H1 (cell line): Measurements from ENCODE around the gene ISM1. TPM values are rescaled to one million over a fixed set of nuclear protein-coding genes. Genes with fewer than 3 reads are reported as not detected.

Experiments
- CTCF ChIA-PET: fragments of 300-600 bp; sonication (Branson Sonifier 250); formaldehyde crosslinking; loops from one replicate; lab custom pipeline; 2021; ENCODE audit not compliant: partially characterized antibody; lab: Charles Lee
- POLR2A ChIA-PET: fragments of 300-600 bp; sonication (Branson Sonifier 250); formaldehyde crosslinking; loops from one replicate; lab custom pipeline; 2021; ENCODE audit warnings: inconsistent platforms; ENCODE audit not compliant: partially characterized antibody; lab: Charles Lee
- DNase-seq, 2 experiments: peaks; one replicate each; pipeline versions ENCODE4 v3.0.0 to v3.0.0-alpha.2; 2010 to 2022; ENCODE audit warnings: low spot score in 2 of 2, low read depth in 1 of 2, mixed read lengths in 1 of 2
- FAIRE-seq: peaks from 2 replicates; lab custom pipeline; 2011; peaks lifted over from hg19 to GRCh38; lab: Jason Lieb, UNC
- H2AFZ ChIP-seq: 2 replicates; pipeline ENCODE4 v1.8.1; 2012; ENCODE audit warnings: low read length, inconsistent platforms
- H2AK5ac ChIP-seq: 2 replicates; pipeline ENCODE4 v1.6.1; 2013; ENCODE audit warnings: low read depth, low read length
- H2BK120ac ChIP-seq: replicated peaks from 2 replicates; pipeline ENCODE3; 2013; ENCODE audit warnings: low read depth, low read length, inconsistent platforms
- H2BK12ac ChIP-seq: 2 replicates; pipeline ENCODE4 v1.6.1; 2013; ENCODE audit warnings: low read depth, low read length
- H2BK15ac ChIP-seq: 2 replicates; pipeline ENCODE4 v1.6.1; 2013; ENCODE audit warnings: low read length
- H2BK20ac ChIP-seq: 2 replicates; pipeline ENCODE4 v1.6.1; 2013; ENCODE audit warnings: low read length
- H2BK5ac ChIP-seq: 2 replicates; pipeline ENCODE4 v1.6.1; 2013; ENCODE audit warnings: low read depth, low read length
- H3K14ac ChIP-seq: 2 replicates; pipeline ENCODE4 v1.6.1; 2013; ENCODE audit warnings: inconsistent platforms; ENCODE audit not compliant: insufficient read length
- H3K18ac ChIP-seq: 2 replicates; pipeline ENCODE4 v1.6.1; 2013; ENCODE audit warnings: low read length; ENCODE audit errors: extremely low read depth
- H3K23ac ChIP-seq: 2 replicates; pipeline ENCODE4 v1.6.1; 2013; ENCODE audit warnings: inconsistent platforms; ENCODE audit not compliant: insufficient read length
- H3K23me2 ChIP-seq: 2 replicates; pipeline ENCODE4 v1.6.1; 2013; ENCODE audit warnings: low read depth, low read length
- H3K27ac ChIP-seq: 2 replicates; pipeline ENCODE4 v1.6.1; 2011; ENCODE audit warnings: low read depth, low read length, inconsistent platforms
- H3K27me3 ChIP-seq, 4 experiments: replicated peaks in 1 of 4; 1 replicate in 1 of 4; 2 replicates in 3 of 4; pipeline versions ENCODE4 v1.6.1 to v1.8.1; 2011 to 2013; ENCODE audit warnings: low read length in 3 of 4, mild to moderate bottlenecking in 3 of 4, inconsistent platforms in 2 of 4, mixed read lengths in 2 of 4, moderate library complexity in 1 of 4; ENCODE audit not compliant: control insufficient read depth in 3 of 4, insufficient read depth in 3 of 4; ENCODE audit errors: extremely low read depth in 1 of 4
- H3K36me3 ChIP-seq, 4 experiments: 2 replicates each; pipeline versions ENCODE4 v1.6.1 to v1.8.1; 2011 to 2013; ENCODE audit warnings: mild to moderate bottlenecking in 4 of 4, low read length in 3 of 4, moderate library complexity in 2 of 4, control low read depth in 1 of 4, inconsistent platforms in 1 of 4; ENCODE audit not compliant: insufficient read depth in 4 of 4, control insufficient read depth in 2 of 4
- H3K4ac ChIP-seq: replicated peaks from 2 replicates; pipeline ENCODE3; 2013; ENCODE audit warnings: low read length, low read depth, mixed read lengths, inconsistent platforms; ENCODE audit not compliant: insufficient read length
- H3K4me1 ChIP-seq, 4 experiments: replicated peaks in 1 of 4; 1 replicate in 1 of 4; 2 replicates in 3 of 4; pipeline versions ENCODE4 v1.6.1 to v1.8.1; 2011 to 2013; ENCODE audit warnings: low read length in 3 of 4, inconsistent platforms in 2 of 4, mixed read lengths in 1 of 4; ENCODE audit not compliant: insufficient read depth in 4 of 4, control insufficient read depth in 3 of 4
- H3K4me2 ChIP-seq, 2 experiments: 2 replicates each; pipeline versions ENCODE4 v1.6.1 to v1.8.1; 2011 to 2013; ENCODE audit warnings: low read depth in 2 of 2, low read length in 2 of 2, control low read depth in 1 of 2, inconsistent platforms in 1 of 2, mild to moderate bottlenecking in 1 of 2; ENCODE audit not compliant: insufficient read depth in 1 of 2
- H3K4me3 ChIP-seq, 4 experiments: fragments of 200-600, 300-600 bp in 1 of 4; sonication (generic), shearing (Covaris generic), sonication (Bioruptor Twin) in 1 of 4; 2 replicates each; pipeline versions ENCODE4 v1.5.1 to v1.8.1; 2011 to 2016; ENCODE audit warnings: low read length in 4 of 4, low read depth in 3 of 4, control low read depth in 2 of 4, inconsistent platforms in 2 of 4, mild to moderate bottlenecking in 2 of 4, mixed read lengths in 1 of 4, moderate library complexity in 1 of 4; ENCODE audit not compliant: insufficient read depth in 2 of 4; ENCODE audit errors: extremely low read depth in 1 of 4
- H3K56ac ChIP-seq: replicated peaks from 2 replicates; pipeline ENCODE3; 2013; ENCODE audit warnings: low read depth, mild to moderate bottlenecking, mixed read lengths, low read length, inconsistent platforms; ENCODE audit not compliant: insufficient read length
- H3K79me1 ChIP-seq: 2 replicates; pipeline ENCODE4 v1.6.1; 2013; ENCODE audit warnings: low read depth, low read length, control low read depth
- H3K79me2 ChIP-seq, 2 experiments: 2 replicates each; pipeline versions ENCODE4 v1.6.1 to v1.8.1; 2012 to 2013; ENCODE audit warnings: low read length in 2 of 2, mild to moderate bottlenecking in 2 of 2, inconsistent platforms in 1 of 2; ENCODE audit not compliant: insufficient read depth in 2 of 2, control insufficient read depth in 1 of 2
- H3K9ac ChIP-seq, 4 experiments: replicated peaks in 1 of 4; 1 replicate in 1 of 4; 2 replicates in 3 of 4; pipeline versions ENCODE4 v1.6.1 to v1.8.1; 2011 to 2013; ENCODE audit warnings: low read depth in 3 of 4, low read length in 3 of 4, control low read depth in 2 of 4, mild to moderate bottlenecking in 2 of 4, moderate library complexity in 2 of 4, inconsistent platforms in 1 of 4; ENCODE audit errors: extremely low read depth in 1 of 4
- H3K9me3 ChIP-seq, 2 experiments: 2 replicates each; pipeline versions ENCODE4 v1.6.1 to v1.8.1; 2012 to 2013; ENCODE audit warnings: mild to moderate bottlenecking in 2 of 2, moderate library complexity in 2 of 2, control low read depth in 1 of 2, inconsistent platforms in 1 of 2, low read depth in 1 of 2, low read length in 1 of 2, mixed read lengths in 1 of 2; ENCODE audit not compliant: insufficient read depth in 2 of 2
- H4K20me1 ChIP-seq, 2 experiments: replicated peaks in 1 of 2; 2 replicates each; pipeline versions ENCODE3 to v1.8.1; 2011 to 2013; ENCODE audit warnings: inconsistent platforms in 2 of 2, low read length in 2 of 2, mild to moderate bottlenecking in 1 of 2; ENCODE audit not compliant: insufficient read depth in 2 of 2, control insufficient read depth in 1 of 2
- H4K5ac ChIP-seq: 2 replicates; pipeline ENCODE4 v1.6.1; 2013; ENCODE audit warnings: low read length, low read depth, mixed read lengths, inconsistent platforms; ENCODE audit not compliant: insufficient read length
- H4K8ac ChIP-seq: 2 replicates; pipeline ENCODE4 v1.8.0; 2013; ENCODE audit warnings: mild to moderate bottlenecking, moderate library complexity, low read length, inconsistent platforms; ENCODE audit not compliant: insufficient read depth; ENCODE audit errors: extremely low read depth
- H4K91ac ChIP-seq: replicated peaks from 2 replicates; pipeline ENCODE3; 2013; ENCODE audit warnings: low read length, mixed read lengths, inconsistent platforms; ENCODE audit not compliant: insufficient read length
- BACH1 ChIP-seq: IDR thresholded peaks from 2 replicates; pipeline ENCODE4 v1.6.1; 2012; ENCODE audit warnings: low read length, improper control_type of control experiment
- CBX5 ChIP-seq: fragments of 300-800, 300-1000 bp; sonication (generic); IDR thresholded peaks from 2 replicates; pipeline ENCODE4 v1.7.1; 2016; ENCODE audit warnings: antibody characterized with exemption, low read length, low read depth
- CHD2 ChIP-seq: IDR thresholded peaks from 2 replicates; pipeline ENCODE4 v1.6.1; 2012; ENCODE audit warnings: low read length, improper control_type of control experiment
- EZH2 ChIP-seq: fragments of 200-600 bp; sonication (generic); IDR thresholded peaks from 2 replicates; pipeline ENCODE4 v1.7.1; 2012; ENCODE audit warnings: low read depth, mild to moderate bottlenecking, moderate library complexity, low read length, inconsistent platforms; ENCODE audit not compliant: severe bottlenecking
- GABPA ChIP-seq: IDR thresholded peaks from 2 replicates; pipeline ENCODE4 v1.6.1; 2011; ENCODE audit warnings: mild to moderate bottlenecking, low read length, moderate library complexity, borderline replicate concordance; ENCODE audit not compliant: insufficient read depth
- NANOG ChIP-seq: IDR thresholded peaks from 2 replicates; pipeline ENCODE4 v1.6.1; 2011; ENCODE audit warnings: low read length, low read depth, mild to moderate bottlenecking, inconsistent platforms; ENCODE audit not compliant: insufficient read depth, poor library complexity, severe bottlenecking
- RFX5 ChIP-seq: IDR thresholded peaks from 2 replicates; pipeline ENCODE4 v1.6.1; 2011; ENCODE audit warnings: low read depth, low read length, improper control_type of control experiment, borderline replicate concordance
- RNF2 ChIP-seq: fragments of 200-900, 300-1000 bp; sonication (generic); IDR thresholded peaks from 2 replicates; pipeline ENCODE4 v1.7.1; 2016; ENCODE audit warnings: borderline replicate concordance, low read depth, mild to moderate bottlenecking, antibody characterized with exemption, low read length; ENCODE audit not compliant: poor library complexity, severe bottlenecking; ENCODE audit errors: missing control alignments
- SIX5 ChIP-seq: IDR thresholded peaks from 2 replicates; pipeline ENCODE4 v1.6.1; 2011; ENCODE audit warnings: mild to moderate bottlenecking, low read depth, low read length
- SP2 ChIP-seq: IDR thresholded peaks from 2 replicates; pipeline ENCODE4 v1.6.1; 2012; ENCODE audit warnings: mild to moderate bottlenecking, low read length, inconsistent platforms
- WGBS, 2 experiments: shearing (Covaris generic) in 1 of 2; methylation state at CpG; one replicate each; pipeline versions ENCODE4 v1.1.6 to v1.1.7; 2013 to 2015; ENCODE audit warnings: low lambda C conversion rate in 2 of 2, mixed read lengths in 2 of 2, inconsistent platforms in 1 of 2, low coverage in 1 of 2, missing lambda C conversion rate in 1 of 2; ENCODE audit not compliant: insufficient replicate concordance in 2 of 2, insufficient coverage in 1 of 2, insufficient read length in 1 of 2; ENCODE audit errors: extremely low coverage in 1 of 2, missing lambda C conversion rate in 1 of 2; 5-methylcytosine and 5-hydroxymethylcytosine counted together
- polyA plus RNA-seq, 7 experiments: library from polyadenylated mRNA; depleted of rRNA in 3 of 7; stranded (reverse) in 5 of 7; unstranded in 2 of 7; fragments of >200 nt in 5 of 7; fragments of 200-250 nt in 2 of 7; gene quantifications; 1 replicate in 5 of 7; 2 replicates in 1 of 7; 4 replicates in 1 of 7; pipeline versions ENCODE4 v1.2.1 to v1.2.3, GENCODE V29; 2011 to 2013; ENCODE audit warnings: missing spikeins in 2 of 7, mixed read lengths in 2 of 7
- total RNA-seq: library from RNA; stranded (reverse); fragmentation: NEBNext Ultra II Directional; extraction: Animal tissue kit (Norgen Biotek cat#: 25700); gene quantifications from 2 replicates; pipeline ENCODE4 v1.2.1, GENCODE V29; 2021
- TF ChIP-seq, protein P1 (sequence below): IDR thresholded peaks from 2 replicates; pipeline ENCODE4 v1.6.1; 2011; ENCODE audit warnings: low read depth, mild to moderate bottlenecking, low read length; ENCODE audit not compliant: insufficient read depth
- TF ChIP-seq, protein P2 (sequence below): IDR thresholded peaks from 2 replicates; pipeline ENCODE4 v1.6.1; 2011; ENCODE audit warnings: low read length, improper control_type of control experiment

ISM1 gene
- total and polyA plus RNA-seq, 2 of the 8 experiments (the other 6 are each of a cell fraction or from before 2014, with no cell fraction given) = 0.62 to 0.97 TPM

DNA sequence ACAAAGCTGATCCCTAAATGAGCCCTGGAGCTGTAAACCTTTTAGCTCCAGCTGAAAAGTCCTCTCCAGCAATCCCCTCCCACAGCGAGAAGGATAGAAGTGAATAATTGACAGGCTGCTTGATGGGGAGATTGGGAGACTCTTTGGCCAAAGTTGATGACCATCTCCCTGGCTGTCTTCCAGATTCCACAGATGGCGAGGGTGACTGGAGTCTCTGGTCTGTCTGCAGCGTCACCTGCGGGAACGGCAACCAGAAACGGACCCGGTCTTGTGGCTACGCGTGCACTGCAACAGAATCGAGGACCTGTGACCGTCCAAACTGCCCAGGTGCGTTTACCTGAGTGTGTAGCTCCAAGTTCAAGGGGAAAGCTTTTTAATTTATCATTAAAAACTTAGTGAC lies 67.3 kb downstream of the ISM1 start:
- Histone ChIP-seq H3K79me2 (no peaks in the 10 kb centered on the region; a peak in 1 of 4 replicates), H3K4me3 (no peak overlapping the region), H3K23ac (no peak overlapping the region), H2BK120ac (no peak overlapping the region), H2AFZ (no peak overlapping the region), H3K14ac (no peak overlapping the region), H4K5ac (no peak overlapping the region), H3K36me3 (no peaks in the 10 kb centered on the region), H2BK20ac (no peak overlapping the region), H4K8ac (no peak overlapping the region), H2BK15ac (no peak overlapping the region), H2BK12ac (no peak overlapping the region), H2BK5ac (no peak overlapping the region), H4K91ac (no peak overlapping the region), H3K56ac (no peak overlapping the region), H4K20me1 (no peaks in the 10 kb centered on the region), H3K4me1 (peaks cover 0 to 2% (median 0%) of the 10 kb centered on the region in 4 experiments; a peak in 1 of 7 replicates), H3K27ac (no peak overlapping the region), H3K9ac (no peak overlapping the region), H3K18ac (no peak overlapping the region), H3K9me3 (no peaks in the 10 kb centered on the region), H2AK5ac (no peak overlapping the region), H3K27me3 (no peaks in the 10 kb centered on the region), H3K4me2 (no peak overlapping the region), H3K4ac (no peak overlapping the region), H3K23me2 (no peaks in the 10 kb centered on the region; the same call in 1 of the 2 replicates), H3K79me1 (no peaks in the 10 kb centered on the region)
- 93% methylated on average over 12 of the region's 12 CpGs; no CpG with 5 or more reads in 1 of the 2 experiments for WGBS, 2 experiments
- DNase-seq = no peak
- no peak for FAIRE-seq
- POLR2A ChIA-PET = interaction anchor here (0.6 kb wide), 1 partner anchor 535 kb away, joined by 3 read pairs; no protein-coding TSS in a partner anchor
- CTCF ChIA-PET = interaction anchor here (0.6 to 1.7 kb wide), 3 partner anchors 9 to 220 kb away, joined by 3 to 8 read pairs (median 3); no protein-coding TSS in a partner anchor
- TF ChIP-seq CBX5 (no peak), CHD2 (no peak), SP2 (no peak), EZH2 (no peak), BACH1 (no peak), SIX5 (no peak), RFX5 (no peak), RNF2 (no peak), GABPA (no peak), NANOG (no peak)
- TF ChIP-seq, protein P1, sequence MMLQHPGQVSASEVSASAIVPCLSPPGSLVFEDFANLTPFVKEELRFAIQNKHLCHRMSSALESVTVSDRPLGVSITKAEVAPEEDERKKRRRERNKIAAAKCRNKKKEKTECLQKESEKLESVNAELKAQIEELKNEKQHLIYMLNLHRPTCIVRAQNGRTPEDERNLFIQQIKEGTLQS = no peak
- TF ChIP-seq, protein P2, sequence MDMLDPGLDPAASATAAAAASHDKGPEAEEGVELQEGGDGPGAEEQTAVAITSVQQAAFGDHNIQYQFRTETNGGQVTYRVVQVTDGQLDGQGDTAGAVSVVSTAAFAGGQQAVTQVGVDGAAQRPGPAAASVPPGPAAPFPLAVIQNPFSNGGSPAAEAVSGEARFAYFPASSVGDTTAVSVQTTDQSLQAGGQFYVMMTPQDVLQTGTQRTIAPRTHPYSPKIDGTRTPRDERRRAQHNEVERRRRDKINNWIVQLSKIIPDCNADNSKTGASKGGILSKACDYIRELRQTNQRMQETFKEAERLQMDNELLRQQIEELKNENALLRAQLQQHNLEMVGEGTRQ = no peak
